ENCODE measurements around the gene PTPRN2.

DNA sequence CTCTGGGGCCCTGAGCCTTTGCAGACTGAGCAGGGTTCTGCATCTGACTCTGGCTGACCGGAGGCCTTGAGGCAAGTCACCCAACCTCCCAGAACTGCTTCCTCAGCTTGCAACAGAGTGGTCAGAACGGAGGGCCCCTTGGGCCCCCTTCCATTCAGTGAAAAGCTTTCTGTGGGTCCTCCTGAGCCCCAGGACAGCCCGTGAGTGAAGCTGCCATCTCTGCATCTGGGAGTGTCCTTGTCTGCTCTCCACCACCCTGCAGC, 1026.2 kb downstream of the PTPRN2 start:
- no peak for TF ChIP-seq YY1 (IDR thresholded peaks at IDR 0.05; ENCODE audit: insufficient read depth, insufficient replicate concordance, low read depth, low read length)
- TF ChIP-seq, protein P1, sequence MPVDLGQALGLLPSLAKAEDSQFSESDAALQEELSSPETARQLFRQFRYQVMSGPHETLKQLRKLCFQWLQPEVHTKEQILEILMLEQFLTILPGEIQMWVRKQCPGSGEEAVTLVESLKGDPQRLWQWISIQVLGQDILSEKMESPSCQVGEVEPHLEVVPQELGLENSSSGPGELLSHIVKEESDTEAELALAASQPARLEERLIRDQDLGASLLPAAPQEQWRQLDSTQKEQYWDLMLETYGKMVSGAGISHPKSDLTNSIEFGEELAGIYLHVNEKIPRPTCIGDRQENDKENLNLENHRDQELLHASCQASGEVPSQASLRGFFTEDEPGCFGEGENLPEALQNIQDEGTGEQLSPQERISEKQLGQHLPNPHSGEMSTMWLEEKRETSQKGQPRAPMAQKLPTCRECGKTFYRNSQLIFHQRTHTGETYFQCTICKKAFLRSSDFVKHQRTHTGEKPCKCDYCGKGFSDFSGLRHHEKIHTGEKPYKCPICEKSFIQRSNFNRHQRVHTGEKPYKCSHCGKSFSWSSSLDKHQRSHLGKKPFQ (CRISPR knock-in tag; IDR thresholded peaks at IDR 0.05; ENCODE audit: insufficient replicate concordance): no peak
- TF ChIP-seq BHLHE40 (IDR thresholded peaks at IDR 0.05; ENCODE audit: low read length): no peak
- no peak for TF ChIP-seq MYC (CRISPR knock-in tag; IDR thresholded peaks at IDR 0.05; ENCODE audit: borderline replicate concordance)
- TF ChIP-seq, protein P2, sequence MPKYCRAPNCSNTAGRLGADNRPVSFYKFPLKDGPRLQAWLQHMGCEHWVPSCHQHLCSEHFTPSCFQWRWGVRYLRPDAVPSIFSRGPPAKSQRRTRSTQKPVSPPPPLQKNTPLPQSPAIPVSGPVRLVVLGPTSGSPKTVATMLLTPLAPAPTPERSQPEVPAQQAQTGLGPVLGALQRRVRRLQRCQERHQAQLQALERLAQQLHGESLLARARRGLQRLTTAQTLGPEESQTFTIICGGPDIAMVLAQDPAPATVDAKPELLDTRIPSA (CRISPR knock-in tag; IDR thresholded peaks at IDR 0.05; ENCODE audit: borderline replicate concordance): no peak
- TF ChIP-seq, protein P3, sequence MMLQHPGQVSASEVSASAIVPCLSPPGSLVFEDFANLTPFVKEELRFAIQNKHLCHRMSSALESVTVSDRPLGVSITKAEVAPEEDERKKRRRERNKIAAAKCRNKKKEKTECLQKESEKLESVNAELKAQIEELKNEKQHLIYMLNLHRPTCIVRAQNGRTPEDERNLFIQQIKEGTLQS (CRISPR knock-in tag; IDR thresholded peaks at IDR 0.05): no peak
- no peak for TF ChIP-seq DR1 (CRISPR knock-in tag; IDR thresholded peaks at IDR 0.05)
- no peak for TF ChIP-seq REXO4 (CRISPR knock-in tag; IDR thresholded peaks at IDR 0.05; ENCODE audit: borderline replicate concordance)
